ENCODE measurements around the gene PRKACG.

Gene PRKACG

GRCh38 chr9:69034071-69034470 lies 20.2 kb upstream of the PRKACG start:
- intact Hi-C loops (cut with DNase I; ENCODE audit: low total_unique reads), result no loop called here
- TF ChIP-seq, protein P1, sequence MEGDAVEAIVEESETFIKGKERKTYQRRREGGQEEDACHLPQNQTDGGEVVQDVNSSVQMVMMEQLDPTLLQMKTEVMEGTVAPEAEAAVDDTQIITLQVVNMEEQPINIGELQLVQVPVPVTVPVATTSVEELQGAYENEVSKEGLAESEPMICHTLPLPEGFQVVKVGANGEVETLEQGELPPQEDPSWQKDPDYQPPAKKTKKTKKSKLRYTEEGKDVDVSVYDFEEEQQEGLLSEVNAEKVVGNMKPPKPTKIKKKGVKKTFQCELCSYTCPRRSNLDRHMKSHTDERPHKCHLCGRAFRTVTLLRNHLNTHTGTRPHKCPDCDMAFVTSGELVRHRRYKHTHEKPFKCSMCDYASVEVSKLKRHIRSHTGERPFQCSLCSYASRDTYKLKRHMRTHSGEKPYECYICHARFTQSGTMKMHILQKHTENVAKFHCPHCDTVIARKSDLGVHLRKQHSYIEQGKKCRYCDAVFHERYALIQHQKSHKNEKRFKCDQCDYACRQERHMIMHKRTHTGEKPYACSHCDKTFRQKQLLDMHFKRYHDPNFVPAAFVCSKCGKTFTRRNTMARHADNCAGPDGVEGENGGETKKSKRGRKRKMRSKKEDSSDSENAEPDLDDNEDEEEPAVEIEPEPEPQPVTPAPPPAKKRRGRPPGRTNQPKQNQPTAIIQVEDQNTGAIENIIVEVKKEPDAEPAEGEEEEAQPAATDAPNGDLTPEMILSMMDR (IDR thresholded peaks at IDR 0.05), result no peak

GRCh38 chr9:69030851-69031645 lies 17.1 kb upstream of the PRKACG start:
- no peaks in the 10 kb centered on the region for H3K36me3 ChIP-seq
- H3K27me3 ChIP-seq, result no peaks in the 10 kb centered on the region
- TF ChIP-seq, protein P1 (IDR thresholded peaks at IDR 0.05), result no peak
- H3K9me3 ChIP-seq, result no peaks in the 10 kb centered on the region
- H3K27ac ChIP-seq, result no peak overlapping the region
- intact Hi-C loops (cut with DNase I; ENCODE audit: low total_unique reads), result no loop called here
- H3K4me1 ChIP-seq, result peaks cover 0 to 5% (median 2%) of the 10 kb centered on the region in 4 donors
- no peak overlapping the region for H3K4me3 ChIP-seq
- no peak for DNase-seq

More at GRCh38 chr9:69034071-69034470, 20.2 kb upstream of the PRKACG start:
- no peak overlapping the region for H3K27ac ChIP-seq
- H3K9me3 ChIP-seq, result no peaks in the 10 kb centered on the region
- peak in 1 of 2 donors; percentile 32 for DNase-seq
- H3K4me1 ChIP-seq, result peaks cover 0 to 11% (median 5%) of the 10 kb centered on the region in 4 donors
- H3K27me3 ChIP-seq, result no peaks in the 10 kb centered on the region
- no peak overlapping the region for H3K4me3 ChIP-seq
- no peaks in the 10 kb centered on the region for H3K36me3 ChIP-seq

DNA sequence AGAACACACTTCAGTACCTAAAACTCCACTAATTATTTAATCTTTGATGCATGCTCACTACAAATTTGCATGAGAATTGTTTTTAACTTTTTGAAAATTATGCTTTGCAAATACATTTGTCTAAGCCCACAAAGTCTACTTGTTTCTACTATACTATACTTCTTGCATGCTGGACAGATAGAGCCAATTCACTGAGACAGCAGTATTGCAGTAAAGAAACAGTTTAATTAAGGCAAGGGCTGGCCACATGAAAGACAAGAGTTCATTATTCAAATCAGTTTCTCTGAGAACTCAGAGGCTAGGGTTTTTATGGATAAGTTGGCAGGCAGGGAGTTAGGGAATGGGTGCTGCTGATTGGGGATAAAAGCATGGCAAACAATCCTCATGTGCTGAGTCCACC lies 15.6 kb upstream of the PRKACG start:
- no peaks in the 10 kb centered on the region for H3K27me3 ChIP-seq
- no peak for DNase-seq
- H3K4me3 ChIP-seq, result no peak overlapping the region
- H3K4me1 ChIP-seq, result no peaks in the 10 kb centered on the region
- TF ChIP-seq, protein P1 (IDR thresholded peaks at IDR 0.05), result no peak
- no peaks in the 10 kb centered on the region for H3K9me3 ChIP-seq
- no peak overlapping the region for H3K27ac ChIP-seq
- intact Hi-C loops (cut with DNase I; ENCODE audit: low total_unique reads), result loop anchor here (10.0 kb wide), 1 partner anchor 445 kb away; no protein-coding TSS in a partner anchor
- H3K36me3 ChIP-seq, result no peaks in the 10 kb centered on the region

- no peaks in the 10 kb centered on the region for H3K9me3 ChIP-seq
- no peaks in the 10 kb centered on the region for H3K27me3 ChIP-seq
- no peak for DNase-seq
- TF ChIP-seq, protein P1 (IDR thresholded peaks at IDR 0.05), result no peak
- no peak overlapping the region for H3K27ac ChIP-seq
- no peaks in the 10 kb centered on the region for H3K36me3 ChIP-seq
- H3K4me3 ChIP-seq, result no peak overlapping the region
- intact Hi-C loops (cut with DNase I; ENCODE audit: low total_unique reads), result loop anchor here (10.0 kb wide), 1 partner anchor 444 kb away; no protein-coding TSS in a partner anchor
- H3K4me1 ChIP-seq, result no peaks in the 10 kb centered on the region
Observed at GRCh38 chr9:69028754-69029153, 14.8 kb upstream of the PRKACG start.

DNA sequence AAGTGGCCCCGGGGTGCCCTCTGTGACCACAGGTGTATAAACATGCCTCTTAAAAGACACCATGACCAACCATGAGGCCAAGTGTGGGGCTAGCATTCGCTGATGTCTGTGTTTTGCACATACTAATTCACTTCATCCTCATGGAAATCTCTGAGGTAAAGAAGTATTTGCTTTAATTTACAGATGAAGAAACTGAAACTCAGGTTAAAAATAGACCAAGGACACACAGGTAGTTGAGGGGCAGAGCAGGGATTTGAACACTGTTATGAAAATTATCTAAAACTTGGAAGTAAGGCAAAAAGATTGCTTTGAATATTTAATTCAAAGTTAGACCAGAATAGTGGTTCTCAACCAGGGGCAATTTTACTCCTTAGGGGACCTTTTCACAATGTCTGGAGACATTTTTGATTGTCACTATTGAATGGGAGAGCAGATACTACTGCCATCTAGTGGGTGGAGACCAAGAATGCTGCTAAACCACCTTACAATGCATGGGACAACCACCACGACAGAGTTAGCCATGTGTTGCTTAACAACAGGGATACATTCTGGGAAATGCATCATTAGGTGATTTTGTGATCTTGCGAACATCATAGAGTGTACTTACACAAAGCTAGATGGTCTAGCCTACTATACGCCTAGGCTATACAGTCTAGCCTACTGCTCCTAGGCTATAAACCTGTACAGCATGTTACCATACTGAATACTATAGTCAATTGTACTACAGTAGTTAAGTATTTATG lies 13.6 kb upstream of the PRKACG start:
- Histone ChIP-seq H3K9me3 (no peaks in the 10 kb centered on the region), H3K27ac (no peak overlapping the region), H3K36me3 (no peaks in the 10 kb centered on the region), H3K27me3 (no peaks in the 10 kb centered on the region), H3K4me1 (no peaks in the 10 kb centered on the region), H3K4me3 (no peak overlapping the region)
- intact Hi-C loops (cut with DNase I; ENCODE audit: low total_unique reads), result loop anchor here (10.0 kb wide), 1 partner anchor 443 kb away; no protein-coding TSS in a partner anchor
- DNase-seq, result no peak
- TF ChIP-seq, protein P1 (IDR thresholded peaks at IDR 0.05), result peak; percentile 56 to 70
